Measurements from ENCODE around the gene ZNF714.

Gene ZNF714

GRCh38 chr19:21141787-21142464 is 59.9 kb downstream of the ZNF714 start, which contains the start of gene ZNF431:
ZNF431 (plus strand) TSS chr19:21142040; CDS start chr19:21142184, 144 bp downstream.
- H3K4me3 Mint-ChIP-seq: peak within 1 kb of the TSS; percentile 93 to 95
- ATAC-seq (replicated peaks): peak; percentile 99
- H3K27me3 Mint-ChIP-seq: no peaks in the 10 kb centered on the region
- DNase-seq: peak; percentile 84 to 87 (median 86)
- peaks cover 24 to 32% of the 10 kb centered on the region in 2 donors for H3K4me1 Mint-ChIP-seq (ENCODE audit: low read depth in 2 of 2)
- H3K27ac Mint-ChIP-seq: peak within 1 kb of the TSS; percentile 95 to 98
- H3K9me3 Mint-ChIP-seq: no peaks in the 10 kb centered on the region
- H3K36me3 Mint-ChIP-seq (ENCODE audit: insufficient read depth): peaks cover 39% of the 10 kb centered on the region

GRCh38 chr19:21143428-21143827 is 61.4 kb downstream of the ZNF714 start:
- no peak for DNase-seq
- peaks cover 24 to 38% of the 10 kb centered on the region in 2 donors for H3K4me1 Mint-ChIP-seq (ENCODE audit: low read depth in 2 of 2)
- H3K9me3 Mint-ChIP-seq: no peaks in the 10 kb centered on the region
- H3K27ac Mint-ChIP-seq: peak overlapping the region; percentile 95 to 98
- ATAC-seq (replicated peaks): no peak
- no peaks in the 10 kb centered on the region for H3K27me3 Mint-ChIP-seq
- H3K4me3 Mint-ChIP-seq: peak overlapping the region; percentile 93 to 95
- peaks cover 48% of the 10 kb centered on the region for H3K36me3 Mint-ChIP-seq (ENCODE audit: insufficient read depth)

- Mint-ChIP-seq H3K36me3 (ENCODE audit: insufficient read depth) (peaks cover 51% of the 10 kb centered on the region), H3K9me3 (no peaks in the 10 kb centered on the region), H3K4me3 (peak overlapping the region in 1 of 2 donors; percentile 95), H3K4me1 (ENCODE audit: low read depth in 2 of 2) (peaks cover 24 to 38% of the 10 kb centered on the region in 2 donors), H3K27me3 (no peaks in the 10 kb centered on the region), H3K27ac (peak overlapping the region; percentile 95 to 98)
- no peak for ATAC-seq (replicated peaks)
- no peak for DNase-seq
These were observed 61.9 kb downstream of the ZNF714 start for GRCh38 chr19:21143854-21144253.

GRCh38 chr19:21147540-21147939 is 65.5 kb downstream of the ZNF714 start:
- H3K4me3 Mint-ChIP-seq: no peak overlapping the region
- H3K27ac Mint-ChIP-seq: peak overlapping the region in 1 of 2 donors; percentile 51
- H3K9me3 Mint-ChIP-seq: no peaks in the 10 kb centered on the region
- peaks cover 21 to 41% of the 10 kb centered on the region in 2 donors for H3K4me1 Mint-ChIP-seq (ENCODE audit: low read depth in 2 of 2)
- H3K27me3 Mint-ChIP-seq: no peaks in the 10 kb centered on the region
- H3K36me3 Mint-ChIP-seq (ENCODE audit: insufficient read depth): peaks cover 67% of the 10 kb centered on the region
- no peak for DNase-seq
- ATAC-seq (replicated peaks): no peak

- peak overlapping the region in 1 of 2 donors; percentile 52 for H3K27ac Mint-ChIP-seq
- no peak for ATAC-seq (replicated peaks)
- H3K4me1 Mint-ChIP-seq (ENCODE audit: low read depth in 2 of 2): peaks cover 13 to 32% of the 10 kb centered on the region in 2 donors
- H3K4me3 Mint-ChIP-seq: no peak overlapping the region
- no peaks in the 10 kb centered on the region for H3K9me3 Mint-ChIP-seq
- H3K27me3 Mint-ChIP-seq: no peaks in the 10 kb centered on the region
- DNase-seq: no peak
- H3K36me3 Mint-ChIP-seq (ENCODE audit: insufficient read depth): peaks cover 62% of the 10 kb centered on the region
These were observed 66.7 kb downstream of the ZNF714 start for GRCh38 chr19:21148681-21149080.

GRCh38 chr19:21149877-21150276 is 67.9 kb downstream of the ZNF714 start:
- peaks cover 11 to 32% of the 10 kb centered on the region in 2 donors for H3K4me1 Mint-ChIP-seq (ENCODE audit: low read depth in 2 of 2)
- peaks cover 52% of the 10 kb centered on the region for H3K36me3 Mint-ChIP-seq (ENCODE audit: insufficient read depth)
- no peaks in the 10 kb centered on the region for H3K9me3 Mint-ChIP-seq
- H3K4me3 Mint-ChIP-seq: no peak overlapping the region
- DNase-seq (no peak), ATAC-seq (replicated peaks) (no peak)
- H3K27ac Mint-ChIP-seq: no peak overlapping the region
- H3K27me3 Mint-ChIP-seq: no peaks in the 10 kb centered on the region

- Mint-ChIP-seq H3K27ac (no peak overlapping the region), H3K4me3 (no peak overlapping the region), H3K4me1 (ENCODE audit: low read depth in 2 of 2) (peaks cover 16 to 38% of the 10 kb centered on the region in 2 donors), H3K27me3 (no peaks in the 10 kb centered on the region), H3K9me3 (no peaks in the 10 kb centered on the region), H3K36me3 (ENCODE audit: insufficient read depth) (peaks cover 39% of the 10 kb centered on the region)
- no peak for ATAC-seq (replicated peaks)
- no peak for DNase-seq
These were observed 69.5 kb downstream of the ZNF714 start for GRCh38 chr19:21151460-21151859.

GRCh38 chr19:21158523-21159135 is 76.6 kb downstream of the ZNF714 start:
- H3K36me3 Mint-ChIP-seq (ENCODE audit: insufficient read depth): peaks cover 6% of the 10 kb centered on the region
- DNase-seq (no peak), ATAC-seq (replicated peaks) (no peak)
- peak overlapping the region; percentile 57 to 67 for H3K27ac Mint-ChIP-seq
- peaks cover 21 to 50% of the 10 kb centered on the region in 2 donors for H3K4me1 Mint-ChIP-seq (ENCODE audit: low read depth in 2 of 2)
- H3K4me3 Mint-ChIP-seq: peak overlapping the region in 1 of 2 donors; percentile 41
- H3K27me3 Mint-ChIP-seq: no peaks in the 10 kb centered on the region
- no peaks in the 10 kb centered on the region for H3K9me3 Mint-ChIP-seq

- H3K4me1 Mint-ChIP-seq (ENCODE audit: low read depth in 2 of 2): peaks cover 5 to 17% of the 10 kb centered on the region in 2 donors
- no peaks in the 10 kb centered on the region for H3K9me3 Mint-ChIP-seq
- DNase-seq (no peak), ATAC-seq (replicated peaks) (no peak)
- H3K27me3 Mint-ChIP-seq: no peaks in the 10 kb centered on the region
- H3K36me3 Mint-ChIP-seq (ENCODE audit: insufficient read depth): peaks cover 36% of the 10 kb centered on the region
- peak overlapping the region in 1 of 2 donors; percentile 53 for H3K27ac Mint-ChIP-seq
- no peak overlapping the region for H3K4me3 Mint-ChIP-seq
These were observed 82.5 kb downstream of the ZNF714 start for GRCh38 chr19:21164541-21164940.

GRCh38 chr19:21166436-21166835 is 84.4 kb downstream of the ZNF714 start:
- Mint-ChIP-seq H3K27ac (no peak overlapping the region), H3K27me3 (no peaks in the 10 kb centered on the region), H3K36me3 (ENCODE audit: insufficient read depth) (peaks cover 46% of the 10 kb centered on the region), H3K9me3 (no peaks in the 10 kb centered on the region), H3K4me1 (ENCODE audit: low read depth in 2 of 2) (peaks cover 5 to 6% of the 10 kb centered on the region in 2 donors), H3K4me3 (no peak overlapping the region)
- DNase-seq: no peak
- no peak for ATAC-seq (replicated peaks)
